HCT116 (cell line): Measurements from ENCODE around the gene ZDHHC14.

ENCODE experiments used
- EZH2phosphoT487 ChIP-seq: fragments of 200-600 bp; IDR thresholded peaks from 2 replicates; pipeline ENCODE4 v1.6.1; 2018; ENCODE audit warnings: antibody characterized with exemption, borderline replicate concordance
- FOSL1 ChIP-seq: IDR thresholded peaks from 2 replicates; pipeline ENCODE4 v1.6.1; 2012; ENCODE audit warnings: low read depth
- REST ChIP-seq: IDR thresholded peaks from 2 replicates; pipeline ENCODE4 v1.6.1; 2012; ENCODE audit warnings: low read depth
- SP1 ChIP-seq: IDR thresholded peaks from 2 replicates; pipeline ENCODE4 v1.6.1; 2012; ENCODE audit warnings: low read depth
- SRF ChIP-seq: IDR thresholded peaks from 2 replicates; pipeline ENCODE4 v1.6.1; 2012; ENCODE audit warnings: low read depth
- ZBTB33 ChIP-seq: IDR thresholded peaks from 2 replicates; pipeline ENCODE4 v1.6.1; 2011; ENCODE audit warnings: mild to moderate bottlenecking, low read length, moderate library complexity; ENCODE audit not compliant: insufficient replicate concordance; ENCODE audit errors: extremely low read depth
- ZFX ChIP-seq: fragments of 450-650 bp; IDR thresholded peaks from 2 replicates; pipeline ENCODE4 v1.6.1; 2017
- ZNF274 ChIP-seq: fragments of 200-500 bp; sonication (Bioruptor generic); IDR thresholded peaks from 2 replicates; pipeline ENCODE4 v1.6.1; 2014; ENCODE audit warnings: mild to moderate bottlenecking, low read depth, low read length, inconsistent platforms
- TF ChIP-seq, protein P1 (sequence below), 3 experiments: fragments of 200-600 bp in 1 of 3; sonication (generic) in 1 of 3; IDR thresholded peaks in 2 of 3; conservative IDR thresholded peaks in 1 of 3; 2 replicates each; pipeline ENCODE4 v1.5.1; 2012 to 2017; ENCODE audit warnings: low read depth in 2 of 3, low read length in 2 of 3, antibody characterized with exemption in 1 of 3, borderline replicate concordance in 1 of 3, control low read depth in 1 of 3, mild to moderate bottlenecking in 1 of 3, mixed read lengths in 1 of 3, mixed run types in 1 of 3, moderate library complexity in 1 of 3; ENCODE audit not compliant: insufficient read depth in 1 of 3

DNA sequence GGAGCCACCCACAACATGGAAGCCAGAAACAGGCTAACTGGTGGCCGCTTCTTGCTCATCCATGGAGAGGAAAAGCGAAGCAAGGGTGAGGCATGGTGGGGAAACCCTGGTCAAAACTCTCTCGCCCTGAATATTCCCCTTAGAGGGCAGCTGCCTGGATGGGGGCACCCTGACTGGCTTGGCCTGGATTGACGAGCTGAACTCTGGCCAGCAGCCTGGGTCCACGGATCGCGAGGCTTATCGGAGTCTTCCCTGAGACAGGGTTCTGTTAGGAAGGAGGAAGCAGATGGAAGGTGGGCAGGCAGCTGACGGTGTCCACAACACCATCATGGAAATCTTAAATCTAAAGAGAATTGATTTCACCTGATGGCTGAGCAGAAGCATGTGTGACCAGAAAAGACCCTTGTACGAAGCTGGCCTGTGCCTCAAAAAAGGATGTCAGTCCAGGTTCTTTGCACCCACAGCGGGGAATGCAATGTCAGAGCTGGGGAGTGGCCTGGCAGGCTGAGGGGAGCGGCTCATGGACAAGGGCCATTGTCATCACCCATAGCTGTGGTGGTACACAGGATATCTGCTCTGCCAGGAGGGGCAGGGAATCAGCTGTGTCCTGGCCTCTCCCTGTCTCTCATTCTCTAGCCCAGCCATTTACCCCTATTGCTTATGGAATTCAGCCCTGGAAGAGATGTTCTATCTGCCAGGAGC, 332.6 kb downstream of the ZDHHC14 start:
- TF ChIP-seq, protein P1, sequence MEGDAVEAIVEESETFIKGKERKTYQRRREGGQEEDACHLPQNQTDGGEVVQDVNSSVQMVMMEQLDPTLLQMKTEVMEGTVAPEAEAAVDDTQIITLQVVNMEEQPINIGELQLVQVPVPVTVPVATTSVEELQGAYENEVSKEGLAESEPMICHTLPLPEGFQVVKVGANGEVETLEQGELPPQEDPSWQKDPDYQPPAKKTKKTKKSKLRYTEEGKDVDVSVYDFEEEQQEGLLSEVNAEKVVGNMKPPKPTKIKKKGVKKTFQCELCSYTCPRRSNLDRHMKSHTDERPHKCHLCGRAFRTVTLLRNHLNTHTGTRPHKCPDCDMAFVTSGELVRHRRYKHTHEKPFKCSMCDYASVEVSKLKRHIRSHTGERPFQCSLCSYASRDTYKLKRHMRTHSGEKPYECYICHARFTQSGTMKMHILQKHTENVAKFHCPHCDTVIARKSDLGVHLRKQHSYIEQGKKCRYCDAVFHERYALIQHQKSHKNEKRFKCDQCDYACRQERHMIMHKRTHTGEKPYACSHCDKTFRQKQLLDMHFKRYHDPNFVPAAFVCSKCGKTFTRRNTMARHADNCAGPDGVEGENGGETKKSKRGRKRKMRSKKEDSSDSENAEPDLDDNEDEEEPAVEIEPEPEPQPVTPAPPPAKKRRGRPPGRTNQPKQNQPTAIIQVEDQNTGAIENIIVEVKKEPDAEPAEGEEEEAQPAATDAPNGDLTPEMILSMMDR (IDR thresholded peaks at IDR 0.05 in 2 of 3, conservative IDR thresholded peaks at IDR 0.05 in 1 of 3; ENCODE audit: borderline replicate concordance in 1 of 3, insufficient read depth in 1 of 3, low read depth in 2 of 3, low read length in 2 of 3) = no peak
- TF ChIP-seq SP1 = no peak
- no peak for TF ChIP-seq EZH2phosphoT487
- TF ChIP-seq FOSL1 = no peak
- TF ChIP-seq SRF = no peak
- TF ChIP-seq ZBTB33 = no peak
- no peak for TF ChIP-seq ZNF274
- TF ChIP-seq REST = no peak
- TF ChIP-seq ZFX = no peak
